Measurements from ENCODE around the gene FGF14. TPM values are rescaled to one million over a fixed set of nuclear protein-coding genes. Genes with fewer than 3 reads are reported as not detected.

FGF14 gene
- total RNA-seq, 1 experiment from 2014 or later, result not detected

DNA sequence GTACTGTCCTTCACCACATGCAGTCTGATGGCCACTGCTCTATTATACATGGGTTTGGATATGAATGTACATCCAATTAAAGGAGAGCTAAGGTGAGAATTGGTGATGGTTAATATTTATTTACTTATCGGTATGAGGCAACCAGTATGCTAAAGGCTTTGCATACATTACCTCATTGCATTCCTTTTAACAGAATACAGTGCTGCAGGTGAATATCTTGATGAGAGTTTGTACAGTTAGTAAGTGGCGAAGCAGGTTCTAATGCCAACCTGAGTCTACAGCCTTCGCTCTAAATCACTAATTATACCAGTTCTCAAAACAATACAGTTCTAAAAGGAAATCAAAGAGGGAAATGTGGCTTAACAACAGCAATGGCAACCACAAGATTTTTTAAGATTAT is 665.3 kb downstream of the FGF14 start:
- POLR2A ChIA-PET (ENCODE audit: unreplicated experiment), result no interaction called here
- H3K79me2 ChIP-seq (ENCODE audit: low read length), result no peaks in the 10 kb centered on the region
- no peak overlapping the region for H2AFZ ChIP-seq (ENCODE audit: low read length)
- no peak overlapping the region for H3K9ac ChIP-seq (ENCODE audit: low read length)
- no peaks in the 10 kb centered on the region for H3K27me3 ChIP-seq (ENCODE audit: low read length)
- H3K9me2 ChIP-seq (replicated peaks; ENCODE audit: low read length), result no peaks in the 10 kb centered on the region
- H3K4me1 ChIP-seq (ENCODE audit: insufficient read depth, low read length), result no peaks in the 10 kb centered on the region
- TF ChIP-seq EZH2phosphoT487 (IDR thresholded peaks at IDR 0.05; ENCODE audit: borderline replicate concordance, low read length) (no peak), CTCF (conservative IDR thresholded peaks at IDR 0.05; ENCODE audit: low read depth, low read length) (no peak), EZH2 (IDR thresholded peaks at IDR 0.05; ENCODE audit: low read length, unreplicated experiment) (no peak)
- ATAC-seq (no peak), DNase-seq (no peak)
- intact Hi-C loops (cut with micrococcal nuclease), result no loop called here
- no peaks in the 10 kb centered on the region for H3K36me3 ChIP-seq (ENCODE audit: low read depth, low read length)
- BruUV-seq (replicated peaks), result no TSS peak
- H4K20me1 ChIP-seq (ENCODE audit: low read length), result no peaks in the 10 kb centered on the region
- no peaks in the 10 kb centered on the region for H3K9me3 ChIP-seq (ENCODE audit: low read length)
- no peaks in the 10 kb centered on the region for H3F3A ChIP-seq (ENCODE audit: low read length, unreplicated experiment)
- CTCF ChIA-PET, result no interaction called here
- H3K4me3 ChIP-seq (ENCODE audit: low read length), result no peak overlapping the region
- no peak overlapping the region for H3K4me2 ChIP-seq (ENCODE audit: low read length)
- H3K27ac ChIP-seq (ENCODE audit: low read length), result no peak overlapping the region

DNA sequence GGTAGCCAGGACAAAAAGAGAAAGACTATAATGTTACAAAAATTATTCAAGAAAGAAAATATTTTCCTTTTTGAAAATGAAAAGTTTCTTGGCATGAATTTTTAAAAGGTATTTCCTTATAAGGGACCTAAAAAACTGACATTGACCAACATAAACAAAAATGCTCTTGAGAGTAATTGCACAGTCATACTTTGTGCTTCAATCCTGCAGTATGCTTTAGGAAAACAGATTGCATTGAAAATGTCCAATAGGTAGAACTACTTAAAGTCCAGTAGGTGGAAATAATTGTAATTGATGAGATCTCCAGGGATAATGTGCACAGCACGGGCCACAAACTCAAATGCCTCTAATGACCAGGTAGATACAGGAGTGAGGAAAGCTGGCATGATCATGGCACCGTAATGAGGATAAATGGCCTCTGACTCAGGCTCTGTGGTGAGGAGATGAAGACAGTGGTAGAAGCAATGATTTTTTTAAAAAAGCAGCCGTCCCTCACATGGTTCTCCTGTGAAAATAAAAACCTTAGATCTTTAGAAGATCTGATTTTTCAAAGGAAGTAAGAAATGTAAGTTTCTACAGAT is 671.3 kb downstream of the FGF14 start:
- DNase-seq, result no peak
- CTCF ChIA-PET, result interaction anchor here (0.6 kb wide), 1 partner anchor 216 kb away, joined by 3 read pairs; no protein-coding TSS in a partner anchor

More for the DNA sequence above, 671.3 kb downstream of the FGF14 start:
- TF ChIP-seq EZH2 (IDR thresholded peaks at IDR 0.05; ENCODE audit: low read length, unreplicated experiment) (no peak), EZH2phosphoT487 (IDR thresholded peaks at IDR 0.05; ENCODE audit: borderline replicate concordance, low read length) (no peak), CTCF (conservative IDR thresholded peaks at IDR 0.05; ENCODE audit: low read depth, low read length) (no peak)
- BruUV-seq (replicated peaks), result no TSS peak
- Histone ChIP-seq H3K4me2 (ENCODE audit: low read length) (no peak overlapping the region), H3K27ac (ENCODE audit: low read length) (no peak overlapping the region), H3K9me3 (ENCODE audit: low read length) (no peaks in the 10 kb centered on the region), H3K9me2 (replicated peaks; ENCODE audit: low read length) (no peaks in the 10 kb centered on the region), H3K27me3 (ENCODE audit: low read length) (no peaks in the 10 kb centered on the region), H3K9ac (ENCODE audit: low read length) (no peak overlapping the region), H2AFZ (ENCODE audit: low read length) (no peak overlapping the region), H3F3A (ENCODE audit: low read length, unreplicated experiment) (no peaks in the 10 kb centered on the region), H3K4me3 (ENCODE audit: low read length) (no peak overlapping the region), H3K36me3 (ENCODE audit: low read depth, low read length) (no peaks in the 10 kb centered on the region), H3K79me2 (ENCODE audit: low read length) (no peaks in the 10 kb centered on the region), H4K20me1 (ENCODE audit: low read length) (no peaks in the 10 kb centered on the region), H3K4me1 (ENCODE audit: insufficient read depth, low read length) (no peaks in the 10 kb centered on the region)
- ATAC-seq, result no peak
- POLR2A ChIA-PET (ENCODE audit: unreplicated experiment), result no interaction called here
- intact Hi-C loops (cut with micrococcal nuclease), result no loop called here

Measured in PC-3 (cell line).